NCI-H1105 treated with DMSO at 0.1 percent for 48 hours (cell line): ENCODE results near the gene CEACAM21.

Experiments
- DNase-seq: peaks from one replicate; lab custom pipeline; 2025; lab: John Stamatoyannopoulos, UW

Gene CEACAM21

DNA sequence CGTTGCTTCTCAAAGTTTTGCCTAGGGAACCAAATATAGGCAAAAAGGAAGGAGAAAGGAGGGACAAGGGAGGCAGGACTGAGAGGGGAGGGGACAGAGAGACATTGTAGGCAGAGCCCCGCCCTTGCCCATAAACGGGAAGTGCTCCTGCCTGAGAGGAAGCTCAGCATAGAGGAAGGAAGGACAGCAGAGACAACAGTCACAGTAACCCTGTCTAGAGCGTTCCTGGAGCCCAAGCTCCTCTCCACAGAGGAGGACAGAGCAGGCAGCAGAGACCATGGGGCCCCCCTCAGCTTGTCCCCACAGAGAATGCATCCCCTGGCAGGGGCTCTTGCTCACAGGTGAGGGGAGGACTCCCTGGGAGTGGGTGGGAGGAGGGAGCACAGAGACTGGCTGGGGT lies at the start of gene CEACAM21:
TSS of gene CEACAM21 (plus strand) at position 169 of the 400 bp plus-strand sequence. CDS start at position 278, 109 bp downstream.
- DNase-seq: no peak

DNA sequence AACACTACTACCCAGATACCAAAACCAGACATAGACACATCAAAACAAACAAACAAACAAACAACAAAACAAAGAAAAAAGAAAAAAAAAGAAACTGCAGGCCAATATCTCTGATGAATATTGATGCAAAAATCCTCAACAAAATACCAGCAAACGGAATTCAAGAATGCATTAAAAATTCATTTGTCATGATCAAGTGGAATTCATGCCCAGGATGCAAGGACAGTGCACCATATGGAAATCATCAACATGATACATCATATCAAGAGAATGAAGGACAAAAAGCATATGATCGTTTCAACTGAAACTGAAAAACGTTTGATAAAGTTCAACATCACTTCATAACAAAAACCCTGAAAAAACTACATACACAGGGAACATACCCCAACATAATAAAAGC lies 48.9 kb upstream of the CEACAM21 start:
- no peak for DNase-seq

DNA sequence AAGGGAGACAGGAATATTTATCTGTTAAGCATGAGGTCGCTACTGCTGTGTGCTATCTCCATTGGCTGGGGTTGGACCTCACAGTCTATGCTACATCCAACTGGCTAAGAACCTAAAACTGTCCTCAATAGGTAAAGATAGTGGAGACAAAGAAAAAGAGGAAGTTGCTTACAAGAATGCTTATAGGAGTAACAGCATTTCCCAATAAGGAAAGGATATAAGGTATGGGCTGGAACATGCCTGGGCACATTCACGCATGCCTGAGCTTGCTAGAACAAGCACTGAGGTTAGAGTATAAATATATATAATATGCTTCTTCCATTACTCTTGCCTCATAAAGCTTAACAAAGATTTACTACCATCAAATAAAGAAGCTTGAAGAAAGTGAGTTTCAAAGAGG lies 47.9 kb upstream of the CEACAM21 start:
- no peak for DNase-seq

DNA sequence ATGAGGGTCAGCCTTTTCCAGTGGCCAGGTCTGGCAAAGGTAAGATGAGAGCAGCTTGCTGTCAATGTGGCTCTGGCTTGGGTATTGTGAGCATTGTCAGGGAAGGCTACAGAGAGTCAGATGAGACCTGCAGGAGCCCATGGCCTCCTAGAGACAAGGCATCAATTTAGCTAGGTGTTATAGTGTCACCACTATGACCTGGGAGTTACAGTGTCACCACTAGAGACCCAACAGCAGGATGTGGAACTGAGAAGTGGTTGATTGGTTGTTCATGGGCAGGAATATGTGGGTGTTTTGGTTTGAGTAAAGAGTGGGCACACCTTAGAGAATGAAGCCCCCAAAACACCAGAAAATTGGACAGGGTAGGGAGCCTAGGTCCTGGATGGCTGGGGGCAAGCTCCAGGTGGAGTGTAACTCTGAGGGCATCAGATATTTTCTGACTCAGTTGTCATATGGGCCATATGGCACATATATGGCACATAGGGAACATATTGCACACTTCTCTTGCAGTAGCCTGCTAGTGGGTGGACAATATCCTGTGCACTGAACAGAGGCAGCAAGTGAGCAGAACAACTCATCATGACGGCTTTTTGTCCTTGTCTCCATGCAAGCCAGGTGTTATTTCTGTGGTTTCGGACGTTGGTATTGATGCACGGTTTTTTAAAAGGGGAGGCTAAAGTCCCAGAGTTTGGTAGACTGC lies 46.3 kb upstream of the CEACAM21 start:
- DNase-seq: no peak

DNA sequence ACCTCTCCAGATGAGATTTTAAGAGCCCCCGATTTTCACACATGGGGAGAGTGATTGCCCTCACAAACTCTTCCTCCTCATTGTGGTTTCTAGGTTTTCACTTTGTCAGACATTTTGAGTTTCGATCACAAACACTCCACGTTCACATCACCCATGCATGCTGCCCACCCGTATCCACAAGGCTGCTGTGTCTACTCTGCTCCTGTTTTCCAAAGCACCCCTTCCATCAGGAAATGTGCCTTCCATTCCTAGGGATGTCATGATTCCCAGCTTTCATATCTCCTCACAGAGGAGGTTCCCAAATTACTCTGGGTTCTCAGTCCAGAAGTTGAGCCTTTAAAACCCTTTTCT lies 45.8 kb upstream of the CEACAM21 start:
- no peak for DNase-seq

DNA sequence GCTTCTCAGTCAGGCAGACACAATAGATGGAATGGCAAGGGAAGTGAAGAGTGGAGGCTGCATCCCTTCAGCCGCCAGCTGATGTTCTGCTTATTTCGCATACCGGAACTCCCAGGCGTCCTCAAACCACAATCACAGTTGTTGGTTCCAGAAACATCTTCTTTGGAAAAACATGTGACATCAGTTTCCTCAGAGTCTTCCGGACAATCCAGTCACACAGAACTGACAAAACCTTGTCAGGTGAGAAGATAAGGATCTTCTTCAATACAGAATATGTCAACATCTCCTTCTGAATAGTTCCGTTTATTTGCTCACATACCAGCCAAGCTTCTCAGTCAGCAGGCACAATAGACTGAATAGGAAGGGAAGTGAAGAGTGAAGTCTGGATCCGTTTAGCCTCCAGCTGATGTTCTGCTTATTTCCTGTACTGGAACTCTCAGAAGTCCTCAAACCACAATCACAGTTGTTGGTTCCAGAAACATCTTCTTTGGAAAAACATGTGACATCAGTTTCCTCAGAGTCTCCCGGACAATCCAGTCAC lies 45.1 kb upstream of the CEACAM21 start:
- no peak for DNase-seq

DNA sequence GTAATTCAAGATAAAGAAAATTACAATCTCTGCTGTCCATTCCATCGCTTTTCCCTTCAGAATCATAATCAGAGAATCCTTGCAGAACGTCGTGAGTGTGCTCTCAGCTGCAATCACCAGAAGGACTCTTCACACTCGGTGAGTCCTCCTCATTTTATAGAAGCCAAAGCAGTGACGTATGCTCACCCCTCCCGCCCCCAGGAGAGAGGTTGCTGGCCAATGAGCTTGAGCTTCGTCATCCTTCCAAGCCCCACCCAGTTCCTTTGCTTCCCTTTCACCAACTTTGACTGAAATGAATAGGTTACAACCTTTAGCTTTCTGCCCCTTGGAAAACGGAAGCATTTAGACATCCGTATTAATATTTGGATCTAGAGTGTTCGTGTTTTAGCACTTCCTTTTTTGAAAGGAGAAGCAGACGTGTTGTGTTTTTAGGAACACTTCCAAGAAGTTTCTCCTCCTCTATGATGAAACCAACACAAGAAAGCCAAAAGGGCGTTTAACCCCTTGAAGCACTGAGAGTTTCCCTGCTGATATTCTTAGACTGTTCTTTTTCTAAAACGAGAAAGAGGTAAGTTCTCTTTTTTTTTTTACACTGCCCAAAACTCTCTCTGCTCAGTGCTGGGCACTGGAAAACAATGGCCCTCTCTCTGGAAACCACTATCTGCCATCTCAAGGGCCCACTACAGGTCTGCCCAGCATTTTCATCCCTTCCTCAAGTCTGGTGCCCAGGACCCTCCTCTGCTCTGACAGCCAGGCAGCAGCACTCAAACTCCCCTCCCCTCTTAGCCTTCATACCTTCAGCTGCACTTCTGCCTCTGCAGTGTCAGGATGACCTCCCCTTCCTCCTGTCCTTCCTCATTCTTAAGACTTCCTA lies 44.3 kb upstream of the CEACAM21 start:
- no peak for DNase-seq

DNA sequence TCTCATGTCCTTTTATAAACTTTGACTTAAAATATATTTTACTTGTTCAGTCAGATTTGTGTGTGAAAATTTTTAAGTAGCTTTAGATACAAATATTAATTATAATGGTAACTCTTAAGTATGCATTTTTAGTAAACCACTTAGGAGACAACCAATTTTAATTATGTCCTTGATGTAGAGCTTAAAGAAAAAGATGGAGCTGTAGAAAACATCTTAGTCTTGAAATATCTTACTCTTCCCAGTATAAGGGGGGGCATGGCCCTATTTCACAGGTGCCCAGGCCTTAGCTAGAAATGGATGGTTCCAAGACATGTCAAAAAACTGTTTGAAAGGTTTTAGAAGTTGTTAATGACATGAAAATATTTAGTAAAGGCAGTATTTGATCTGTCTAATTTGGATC lies 43.4 kb upstream of the CEACAM21 start:
- no peak for DNase-seq

DNA sequence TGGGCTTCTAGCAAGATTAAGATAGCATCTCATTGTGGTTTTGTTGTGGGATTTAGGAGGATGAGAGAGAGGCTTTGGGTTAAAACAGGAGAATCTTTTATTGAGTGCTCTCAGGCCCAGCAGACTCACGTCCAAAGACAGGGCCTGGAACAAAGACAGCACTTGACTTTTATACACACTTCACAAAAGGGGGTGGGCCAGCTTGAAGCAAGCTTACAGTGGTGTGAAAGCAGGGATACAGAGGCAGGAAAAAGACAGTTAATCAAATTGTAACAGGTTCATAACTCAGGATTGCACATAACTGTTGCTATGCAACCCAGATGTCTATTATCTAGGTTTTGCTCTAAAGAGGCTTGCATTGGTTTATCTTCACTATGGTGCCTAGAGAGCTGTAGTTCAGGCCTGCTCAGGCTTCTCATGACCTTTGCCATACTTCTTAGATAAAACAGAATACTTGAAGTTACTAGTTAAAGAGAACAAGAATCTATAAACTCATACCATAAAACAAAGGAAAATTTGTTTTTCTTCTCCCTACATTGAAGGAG lies 42.2 kb upstream of the CEACAM21 start:
- no peak for DNase-seq

DNA sequence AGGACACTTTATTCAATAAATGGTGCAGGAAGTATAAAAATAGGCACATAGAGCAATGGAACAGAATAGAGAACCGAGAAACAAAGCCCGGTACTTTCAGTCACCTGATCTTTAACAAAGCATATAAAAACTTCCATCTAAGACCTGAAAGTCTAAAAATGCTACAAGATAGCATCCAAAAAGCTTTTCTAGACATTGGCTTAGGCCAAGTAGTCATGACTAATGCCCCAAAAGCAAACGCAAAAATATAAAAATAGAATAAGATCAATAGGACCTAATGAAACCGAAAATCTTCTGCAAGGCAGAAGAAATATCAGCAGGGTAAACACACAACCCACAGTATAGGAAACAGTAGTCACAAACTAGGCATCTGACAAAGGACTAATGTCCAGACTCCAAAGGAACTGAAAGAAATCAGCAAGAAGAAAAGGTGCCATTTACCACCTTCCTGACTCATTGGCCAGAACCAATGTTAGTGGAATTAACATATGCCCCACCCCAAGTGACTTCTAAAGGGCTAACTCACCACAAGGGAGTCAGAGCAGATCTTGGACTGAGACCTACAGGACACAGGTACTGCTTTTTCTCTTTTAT lies 40.8 kb upstream of the CEACAM21 start:
- no peak for DNase-seq

DNA sequence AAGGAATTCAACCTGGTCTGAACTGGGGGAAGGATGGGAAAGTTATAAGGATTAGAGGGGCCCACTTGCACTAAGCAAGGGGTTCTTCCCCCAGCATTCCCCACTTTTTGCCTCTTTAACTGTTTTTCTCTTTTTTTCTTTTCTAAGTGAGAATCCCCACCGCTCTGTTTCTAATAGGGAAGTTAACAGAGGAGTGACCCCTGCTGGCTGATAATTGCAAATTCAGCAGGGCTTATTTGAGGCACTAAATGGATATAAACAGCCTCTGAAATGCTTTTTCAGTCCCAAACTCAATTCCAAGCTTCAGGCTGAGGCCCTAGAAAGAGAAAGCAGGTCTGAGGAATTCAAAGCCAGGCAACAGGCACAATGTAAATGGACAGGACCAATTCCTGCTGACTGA lies 38.2 kb upstream of the CEACAM21 start:
- no peak for DNase-seq

DNA sequence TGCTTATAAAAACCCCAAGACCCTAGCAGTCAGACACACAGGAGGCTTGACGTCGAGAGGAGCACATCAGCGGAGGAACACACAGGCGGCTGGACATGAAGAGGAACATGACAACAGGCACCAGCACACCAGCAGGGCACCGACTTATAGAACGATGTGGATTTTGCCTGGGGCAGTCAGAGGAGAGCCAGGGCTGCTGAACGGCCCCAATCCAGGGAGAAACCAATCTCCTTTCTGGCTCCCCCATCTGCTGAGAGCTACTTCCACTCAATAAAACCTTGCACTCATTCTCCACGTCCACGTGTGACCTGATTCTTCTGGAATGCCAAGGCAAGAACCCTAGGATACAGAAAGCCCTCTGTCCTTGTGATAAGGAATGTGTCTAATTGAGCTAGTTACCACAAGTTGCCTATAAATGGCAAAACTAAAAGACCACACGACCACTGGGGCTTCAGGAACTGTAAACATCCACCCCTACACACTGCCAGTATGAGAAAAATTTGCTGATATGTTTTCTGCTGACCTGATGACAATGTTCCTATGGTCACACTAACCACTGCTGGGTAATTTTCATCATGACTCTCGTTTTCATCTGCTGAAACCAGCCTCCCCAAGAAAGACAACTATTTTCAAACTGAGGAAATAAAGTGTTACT lies 35.8 kb upstream of the CEACAM21 start:
- DNase-seq: no peak

DNA sequence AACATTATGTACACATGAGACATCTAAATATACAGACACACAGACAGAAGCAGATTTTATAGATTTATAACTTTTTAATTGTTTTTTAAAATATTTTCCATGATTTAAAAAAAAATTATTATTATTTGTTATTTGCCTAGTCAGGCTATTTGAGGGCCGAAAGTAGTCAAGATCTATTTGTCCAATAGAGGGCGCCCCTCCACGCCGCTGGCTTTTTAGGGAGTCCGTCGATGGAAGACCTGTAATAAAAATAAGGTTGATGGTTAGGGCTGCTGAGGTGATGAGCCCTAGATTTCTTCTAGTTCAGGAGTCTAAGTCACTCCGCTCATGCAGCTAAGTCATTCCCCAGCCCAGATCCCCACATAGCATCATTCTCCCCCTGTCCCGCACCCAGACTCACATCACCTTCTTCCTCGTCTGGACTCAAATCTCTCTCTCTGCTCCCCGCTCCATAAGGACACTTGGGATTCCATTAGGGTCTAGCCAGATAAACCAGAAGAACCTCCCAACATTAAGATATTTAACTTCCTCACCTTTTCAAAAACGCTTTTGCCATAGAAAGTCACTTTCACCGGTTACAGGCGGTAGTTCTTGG lies 33.9 kb upstream of the CEACAM21 start:
- DNase-seq: peak; percentile 45

DNA sequence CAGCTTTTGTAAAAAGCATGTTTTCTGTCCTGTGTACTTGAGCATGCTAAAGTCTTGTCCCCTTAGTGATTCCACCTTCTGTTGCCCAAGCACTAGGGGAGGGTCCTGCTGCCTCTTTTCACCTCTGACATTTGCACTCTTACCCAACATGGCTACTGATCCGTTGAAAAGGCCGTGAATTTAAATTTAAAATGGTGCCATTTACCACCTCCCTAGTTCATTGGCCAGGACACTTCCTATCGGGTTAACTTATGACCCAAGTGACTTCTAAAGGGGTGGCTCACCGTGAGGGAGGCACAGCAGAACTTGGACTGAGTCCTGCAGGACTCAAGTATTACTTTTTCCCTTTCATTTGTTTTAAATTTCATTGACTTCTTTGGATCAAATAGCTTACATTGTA lies 33.3 kb upstream of the CEACAM21 start:
- no peak for DNase-seq

DNA sequence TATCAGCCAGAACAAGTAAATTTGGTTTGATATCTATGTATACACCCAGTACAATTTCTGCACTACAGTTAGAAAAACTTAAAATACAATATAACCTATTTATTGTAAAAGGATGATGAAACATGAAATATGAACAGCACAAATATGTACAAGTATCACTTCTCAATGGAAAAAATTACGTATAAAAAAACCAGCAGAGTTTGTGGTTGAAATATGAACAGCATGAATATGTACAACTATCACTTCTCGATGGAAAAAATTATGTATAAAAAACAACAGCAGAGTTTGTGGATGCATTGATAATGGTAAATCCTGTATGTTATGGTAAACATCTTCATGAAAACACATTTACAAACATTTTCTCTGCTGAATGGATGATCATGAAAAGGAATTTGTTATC lies 32.4 kb upstream of the CEACAM21 start:
- DNase-seq: no peak

DNA sequence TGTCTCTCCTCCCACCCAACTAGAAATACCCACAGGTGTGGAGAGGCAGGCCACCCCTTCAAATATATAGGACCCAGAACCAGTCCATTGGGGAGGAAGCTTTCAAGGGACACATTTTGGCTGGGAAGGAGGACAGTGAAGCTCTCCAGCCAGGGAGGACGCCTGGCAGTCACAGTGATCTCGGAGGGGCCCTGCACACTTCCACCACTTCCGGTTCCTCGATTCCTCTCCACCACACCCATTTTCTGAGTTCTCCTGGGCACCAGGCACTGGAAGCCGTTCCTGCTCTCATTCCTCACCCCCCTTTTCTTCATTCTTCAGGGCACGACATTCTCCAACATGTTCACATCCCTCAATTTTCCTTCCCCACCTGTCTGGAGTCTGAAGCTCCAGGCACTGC lies 30.4 kb upstream of the CEACAM21 start:
- DNase-seq: no peak

DNA sequence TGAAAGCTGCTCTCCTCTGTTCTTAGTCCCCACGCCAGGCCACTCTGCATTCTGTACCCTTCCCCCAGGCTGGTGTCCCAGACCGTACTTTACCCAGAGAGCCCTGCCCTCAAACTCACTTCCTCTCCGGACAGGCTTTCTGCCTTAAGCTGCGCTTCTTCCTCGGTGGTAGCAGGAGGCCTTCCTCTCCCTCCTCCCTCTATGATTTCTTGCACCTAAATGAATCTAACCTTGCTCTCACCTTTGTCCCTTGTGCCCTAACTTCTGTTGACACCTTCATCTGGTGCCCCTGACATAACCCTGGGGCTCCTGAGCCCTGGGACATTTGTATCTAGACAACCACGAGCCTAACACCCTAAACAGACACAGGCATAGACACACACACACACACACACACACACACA lies 29.6 kb upstream of the CEACAM21 start:
- no peak for DNase-seq

DNA sequence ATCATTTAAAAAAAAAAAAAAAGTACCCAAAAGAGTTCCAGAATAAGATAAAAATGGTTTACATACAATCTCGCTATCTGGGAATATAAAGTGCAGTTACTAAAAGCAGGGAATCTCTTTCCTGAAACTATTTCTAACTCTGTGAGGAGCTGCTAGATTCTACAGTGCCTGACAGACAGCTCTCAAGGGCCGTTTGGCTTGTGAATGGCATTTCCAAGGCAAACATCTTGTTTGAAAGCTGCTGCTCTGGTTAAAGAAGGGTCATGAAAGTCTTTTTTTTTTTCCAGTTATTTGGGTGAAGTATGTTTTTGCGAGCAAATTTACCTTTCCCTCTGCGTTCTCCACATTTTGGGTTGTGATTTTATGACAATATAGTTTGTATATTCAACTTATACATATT lies 29.0 kb upstream of the CEACAM21 start:
- DNase-seq: no peak

DNA sequence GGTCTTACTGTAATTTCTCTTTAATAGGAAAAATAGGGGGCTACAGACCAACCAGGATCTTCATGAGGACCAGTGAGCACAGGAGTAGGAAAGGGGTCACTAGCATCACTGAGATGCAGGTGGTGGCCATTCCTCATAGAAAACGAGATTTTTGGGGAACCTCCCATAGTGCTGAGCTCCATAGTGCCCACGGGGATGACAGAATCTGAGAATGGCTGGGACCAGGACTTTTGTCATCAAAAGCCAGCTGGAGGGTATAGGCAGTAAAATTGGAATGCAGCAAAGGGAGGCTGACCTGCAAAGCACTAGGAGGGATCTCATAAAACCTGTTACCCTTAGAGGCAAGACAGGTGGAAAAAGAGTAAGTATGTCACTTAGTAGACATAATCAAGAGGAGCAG lies 28.4 kb upstream of the CEACAM21 start:
- DNase-seq: no peak

DNA sequence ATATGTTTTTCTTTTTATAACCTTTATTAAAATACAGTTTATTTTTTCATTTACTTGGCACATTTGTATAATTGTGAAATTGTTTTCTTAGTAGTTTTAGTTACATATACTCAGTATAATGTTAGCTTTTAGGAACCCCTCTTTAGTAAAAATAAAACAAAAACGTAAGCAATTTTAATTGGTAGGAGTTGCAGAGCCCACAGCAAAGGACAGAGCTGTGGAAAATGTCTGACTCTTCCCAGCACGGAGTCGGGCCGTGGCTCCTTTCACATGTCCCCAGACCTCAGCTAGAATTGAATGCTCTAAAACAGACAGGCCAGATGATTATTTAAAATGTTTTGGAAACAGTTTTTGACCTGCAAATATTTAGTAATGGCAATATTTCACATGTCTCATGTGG lies 27.9 kb upstream of the CEACAM21 start:
- no peak for DNase-seq

DNA sequence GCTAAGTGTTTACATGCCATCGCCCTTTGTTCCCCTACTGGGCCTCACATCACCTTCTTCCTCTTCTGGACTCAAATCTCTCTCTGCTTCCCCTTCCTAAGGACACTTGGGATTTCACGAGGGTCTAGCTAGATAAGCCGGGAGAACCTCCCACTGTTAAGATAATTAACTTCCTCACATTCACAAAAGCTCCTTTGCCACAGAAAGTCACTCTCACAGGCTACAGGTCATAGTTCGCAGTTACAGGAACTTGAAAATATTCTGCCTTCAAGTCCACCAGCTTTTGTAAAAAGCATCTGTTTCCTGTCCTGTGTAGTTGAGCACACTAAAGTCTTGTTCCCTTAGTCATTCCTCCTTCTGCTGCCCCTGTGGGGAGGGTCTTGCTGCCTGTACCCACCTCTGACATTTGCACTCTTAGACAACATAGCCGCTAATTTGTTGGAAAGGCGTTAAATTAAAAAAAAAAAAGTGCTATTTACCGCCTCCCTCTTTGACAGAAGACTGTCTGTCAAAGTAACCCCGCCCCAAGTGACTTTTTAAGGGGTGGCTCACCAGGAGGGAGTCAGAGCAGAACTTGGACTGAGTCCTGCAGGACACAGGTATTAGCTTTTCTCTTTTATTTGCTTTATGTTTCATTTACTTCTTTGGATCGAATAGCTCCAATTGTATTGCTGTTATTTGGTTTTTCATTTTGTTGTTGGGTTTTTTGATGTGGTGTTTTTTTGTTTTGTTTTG lies 26.8 kb upstream of the CEACAM21 start:
- no peak for DNase-seq
